ENCODE data around the gene TNK2.

TNK2 gene

GRCh38 chr3:195886181-195887141, 21.9 kb downstream of the TNK2 start:
- in situ Hi-C loops (cut with HindIII; ENCODE audit: low sequenced_read_pairs): no loop called here

- in situ Hi-C loops (cut with HindIII; ENCODE audit: low sequenced_read_pairs): no loop called here
These were observed 23.1 kb downstream of the TNK2 start for GRCh38 chr3:195885036-195885891.

- in situ Hi-C loops (cut with HindIII; ENCODE audit: low sequenced_read_pairs): no loop called here
These were observed 23.7 kb downstream of the TNK2 start for GRCh38 chr3:195884691-195885035.

- in situ Hi-C loops (cut with HindIII; ENCODE audit: low sequenced_read_pairs): no loop called here
These were observed 24.6 kb downstream of the TNK2 start for GRCh38 chr3:195883801-195884200.

GRCh38 chr3:195883160-195883559, 25.2 kb downstream of the TNK2 start:
- in situ Hi-C loops (cut with HindIII; ENCODE audit: low sequenced_read_pairs): no loop called here

- in situ Hi-C loops (cut with HindIII; ENCODE audit: low sequenced_read_pairs): no loop called here
These were observed 26.3 kb downstream of the TNK2 start for GRCh38 chr3:195882002-195882441.

GRCh38 chr3:195881276-195881988, 26.9 kb downstream of the TNK2 start:
- in situ Hi-C loops (cut with HindIII; ENCODE audit: low sequenced_read_pairs): no loop called here

GRCh38 chr3:195880037-195880431, 28.3 kb downstream of the TNK2 start:
- in situ Hi-C loops (cut with HindIII; ENCODE audit: low sequenced_read_pairs): no loop called here

- in situ Hi-C loops (cut with HindIII; ENCODE audit: low sequenced_read_pairs): no loop called here
These were observed 28.8 kb downstream of the TNK2 start for GRCh38 chr3:195879416-195880036.

GRCh38 chr3:195878424-195879274, 29.7 kb downstream of the TNK2 start:
- in situ Hi-C loops (cut with HindIII; ENCODE audit: low sequenced_read_pairs): no loop called here

- in situ Hi-C loops (cut with HindIII; ENCODE audit: low sequenced_read_pairs): no loop called here
These were observed 30.5 kb downstream of the TNK2 start for GRCh38 chr3:195877767-195878423.

- in situ Hi-C loops (cut with HindIII; ENCODE audit: low sequenced_read_pairs): no loop called here
These were observed 31.1 kb downstream of the TNK2 start for GRCh38 chr3:195877136-195877715.

GRCh38 chr3:195876297-195877064, 31.9 kb downstream of the TNK2 start:
- in situ Hi-C loops (cut with HindIII; ENCODE audit: low sequenced_read_pairs): no loop called here

GRCh38 chr3:195875482-195876236, 32.7 kb downstream of the TNK2 start:
- in situ Hi-C loops (cut with HindIII; ENCODE audit: low sequenced_read_pairs): no loop called here

GRCh38 chr3:195873971-195874370, 34.4 kb downstream of the TNK2 start:
- in situ Hi-C loops (cut with HindIII; ENCODE audit: low sequenced_read_pairs): no loop called here

- in situ Hi-C loops (cut with HindIII; ENCODE audit: low sequenced_read_pairs): no loop called here
These were observed 35.0 kb downstream of the TNK2 start for GRCh38 chr3:195873281-195873887.

GRCh38 chr3:195872800-195873199, 35.6 kb downstream of the TNK2 start:
- in situ Hi-C loops (cut with HindIII; ENCODE audit: low sequenced_read_pairs): no loop called here

All from DLD1 (cell line).